GM18867 (cell line): ENCODE data around the gene TENM4.

Experiments
- ATAC-seq: cut with Tn5 transposase; IDR thresholded peaks from one replicate; pipeline ENCODE4 v1.9.1; 2021; ENCODE audit warnings: mild to moderate bottlenecking, moderate library complexity; ENCODE audit not compliant: unreplicated experiment

The TENM4 gene

GRCh38 chr11:79449040-79449439 is 8.2 kb upstream of the TENM4 start:
- no peak for ATAC-seq

DNA sequence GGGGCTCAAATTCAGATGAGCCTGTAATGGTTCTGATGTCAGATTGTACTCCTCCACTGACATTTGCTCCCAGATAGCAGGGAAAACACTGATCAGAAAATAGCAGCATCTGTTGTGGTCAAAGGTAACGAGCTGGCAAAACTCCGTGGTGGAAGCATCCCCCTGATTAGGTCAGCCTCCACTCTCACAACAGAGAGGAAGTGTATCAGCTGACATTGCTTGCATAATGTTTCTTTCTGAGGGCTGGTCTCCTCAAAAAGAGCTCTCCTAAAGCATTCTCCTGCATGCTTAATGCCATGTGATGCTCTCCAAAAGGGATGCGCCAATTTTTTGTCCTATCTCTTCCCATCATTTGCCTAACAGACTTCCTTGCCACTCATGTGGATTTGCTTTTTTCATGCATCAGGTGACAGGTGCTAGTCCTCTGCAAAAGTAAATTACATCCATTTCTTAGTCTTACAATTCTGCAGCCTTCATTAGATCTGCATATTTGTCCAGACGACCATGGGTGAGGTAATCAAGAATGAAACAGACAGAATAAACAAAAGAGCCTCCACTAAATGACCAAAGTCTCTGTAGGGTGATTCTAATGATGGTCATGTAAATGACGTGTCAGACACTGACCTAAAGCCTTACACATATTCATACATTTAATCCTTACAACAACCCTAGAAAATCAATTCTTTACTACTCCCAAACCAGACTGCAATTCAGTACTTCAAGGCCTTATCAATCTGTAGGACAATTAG is 6.4 kb upstream of the TENM4 start:
- ATAC-seq = no peak

DNA sequence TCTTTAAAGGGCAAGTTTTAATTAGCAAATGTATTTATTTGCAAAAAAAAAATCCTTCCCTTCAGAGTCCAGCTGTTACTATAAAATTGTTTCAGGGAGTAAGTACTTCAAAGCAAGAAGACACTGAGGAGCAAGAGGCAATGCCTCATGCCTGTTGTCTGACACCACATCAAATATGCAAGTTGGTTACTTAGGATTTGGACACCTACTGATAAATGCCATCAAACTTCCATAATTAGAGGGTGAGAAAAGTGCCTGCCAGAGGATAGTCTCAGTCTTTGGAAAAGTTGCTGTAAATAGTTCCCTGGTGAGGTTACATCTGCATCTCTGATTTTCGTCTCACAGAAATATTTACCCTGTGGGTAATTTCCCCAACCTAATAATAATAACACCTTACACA is 4.1 kb upstream of the TENM4 start:
- ATAC-seq = no peak

GRCh38 chr11:79441461-79441875 is 638 bp upstream of the TENM4 start:
- ATAC-seq = peak; percentile 9

- no peak for ATAC-seq
Measured at GRCh38 chr11:79439886-79440570, 802 bp downstream of the TENM4 start.

GRCh38 chr11:79439410-79439885 is 1.4 kb downstream of the TENM4 start:
- ATAC-seq = no peak

GRCh38 chr11:79438631-79439409 is 2.0 kb downstream of the TENM4 start:
- no peak for ATAC-seq

DNA sequence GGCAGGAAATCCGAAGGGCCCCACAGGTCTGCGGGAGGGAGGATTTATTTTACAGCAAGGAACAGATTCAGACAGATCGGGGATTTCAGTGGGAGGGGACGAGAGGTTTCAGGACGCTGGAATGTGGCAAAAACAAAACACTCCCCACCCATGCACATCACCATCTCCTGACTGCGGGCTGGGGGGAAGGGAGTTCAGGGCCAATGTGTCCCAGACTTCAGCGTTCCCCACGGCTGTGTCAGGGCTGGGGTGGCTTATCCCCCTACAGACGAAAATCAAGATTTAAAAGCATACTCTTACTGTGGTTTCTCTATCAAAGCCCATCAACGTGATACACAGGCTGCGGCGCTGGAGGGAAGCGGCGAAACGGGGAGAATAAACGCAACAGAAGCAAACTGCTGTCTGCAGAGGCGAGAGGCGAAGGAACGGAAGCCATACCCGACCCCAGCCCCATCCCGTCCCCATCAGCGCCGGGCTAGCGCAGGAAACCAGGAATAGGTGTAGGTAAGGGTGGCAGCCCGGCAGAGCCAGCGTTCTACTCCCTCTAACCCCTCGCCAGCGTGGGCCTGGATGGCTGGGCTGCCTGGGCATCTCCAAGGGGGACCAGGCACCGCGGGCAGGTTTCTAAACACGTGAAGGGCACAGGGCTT is 2.7 kb downstream of the TENM4 start:
- no peak for ATAC-seq

- no peak for ATAC-seq
Measured at GRCh38 chr11:79437278-79437980, 3.4 kb downstream of the TENM4 start.

DNA sequence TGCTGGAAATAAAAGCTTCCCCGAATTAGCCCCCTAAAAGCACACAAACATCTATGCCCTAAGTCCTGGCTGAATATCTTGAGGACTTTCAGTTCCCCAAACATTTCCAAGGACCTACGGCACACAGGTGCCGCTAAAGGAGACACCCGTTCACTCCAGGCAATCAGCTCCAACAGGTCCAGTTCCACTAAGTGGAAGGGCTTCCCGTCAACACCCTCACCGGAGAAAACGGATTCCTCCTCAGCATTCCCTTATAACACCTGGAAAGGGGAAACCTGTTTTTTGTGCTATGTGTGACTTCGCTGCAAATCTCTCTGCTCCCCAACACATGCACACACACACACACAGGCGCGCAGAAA is 3.9 kb downstream of the TENM4 start:
- no peak for ATAC-seq

GRCh38 chr11:79434283-79434682 is 6.5 kb downstream of the TENM4 start:
- no peak for ATAC-seq

- ATAC-seq = no peak
Measured at GRCh38 chr11:79432138-79432537, 8.7 kb downstream of the TENM4 start.

DNA sequence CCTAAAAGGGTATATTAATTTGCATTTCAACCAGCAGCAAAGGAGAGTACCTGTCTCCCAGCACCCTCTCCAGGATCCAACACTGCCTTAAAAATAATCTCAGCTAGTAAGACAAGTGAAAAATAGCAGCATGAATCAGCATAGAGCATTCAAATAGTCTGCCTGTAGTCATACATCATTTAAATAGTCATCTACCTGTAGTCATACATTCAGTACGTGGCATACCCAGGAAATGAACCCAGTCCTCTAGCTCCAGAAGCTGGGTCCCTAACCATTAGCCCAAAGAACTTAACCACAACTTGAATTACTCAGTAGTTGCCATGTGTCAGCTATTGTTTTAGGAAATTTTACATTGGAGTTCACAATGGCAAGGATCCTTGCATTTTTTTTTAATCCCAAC is 9.3 kb downstream of the TENM4 start:
- no peak for ATAC-seq

- ATAC-seq = no peak
Measured at GRCh38 chr11:79430280-79430679, 10.6 kb downstream of the TENM4 start.

DNA sequence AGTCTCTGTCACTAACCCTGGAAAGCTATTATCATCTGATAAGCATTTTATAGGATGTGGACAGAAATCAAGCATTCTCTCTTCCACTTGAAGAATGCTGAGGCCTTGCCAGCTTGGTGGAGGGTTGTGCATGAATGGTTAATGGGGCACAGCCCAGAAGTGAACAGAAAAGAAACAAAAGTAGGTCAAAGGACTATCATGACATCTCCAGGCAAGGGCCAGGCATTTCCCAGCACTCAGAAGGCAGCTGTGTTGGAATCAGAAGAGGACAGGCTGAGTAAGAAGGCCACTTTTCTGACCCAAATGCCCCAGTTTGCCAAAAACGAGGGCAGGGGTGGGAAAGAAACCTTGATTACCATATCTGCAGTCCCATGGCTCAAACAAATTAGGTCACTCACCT is 12.4 kb downstream of the TENM4 start:
- no peak for ATAC-seq

DNA sequence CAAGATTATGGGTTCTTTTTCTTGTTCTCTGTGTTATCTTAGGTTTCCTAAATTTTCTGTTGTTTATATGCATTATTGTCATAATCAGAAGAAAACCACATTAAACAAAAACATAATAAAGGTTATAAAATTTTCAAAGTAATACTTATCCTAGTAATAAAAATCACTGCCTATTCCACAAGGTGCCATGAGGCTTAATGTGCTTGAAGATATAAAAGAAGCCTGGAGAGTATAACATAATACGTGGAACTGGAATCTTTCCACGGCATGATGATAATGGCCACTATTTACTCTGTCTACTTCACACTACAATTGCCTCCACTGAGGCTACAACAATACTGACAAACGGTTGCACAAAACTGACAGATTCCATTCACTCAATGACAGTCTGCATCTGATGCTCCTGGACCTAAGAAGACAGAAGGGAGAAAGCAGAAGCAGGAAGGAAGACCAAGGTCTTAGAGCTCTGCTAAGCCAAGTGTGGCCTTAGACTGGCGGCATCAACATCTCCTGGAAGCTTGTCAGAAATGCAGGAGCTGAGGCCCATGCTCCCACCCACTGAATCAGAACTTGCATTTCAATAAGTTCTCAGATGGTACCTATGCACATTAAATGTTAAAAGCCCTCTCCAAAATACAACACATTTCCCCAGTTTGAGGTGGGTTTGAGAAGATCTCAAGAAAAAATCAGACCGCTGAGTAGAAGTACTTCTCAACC is 13.1 kb downstream of the TENM4 start:
- no peak for ATAC-seq

- no peak for ATAC-seq
Measured at GRCh38 chr11:79427126-79427525, 13.7 kb downstream of the TENM4 start.

GRCh38 chr11:79425463-79425862 is 15.4 kb downstream of the TENM4 start:
- no peak for ATAC-seq

DNA sequence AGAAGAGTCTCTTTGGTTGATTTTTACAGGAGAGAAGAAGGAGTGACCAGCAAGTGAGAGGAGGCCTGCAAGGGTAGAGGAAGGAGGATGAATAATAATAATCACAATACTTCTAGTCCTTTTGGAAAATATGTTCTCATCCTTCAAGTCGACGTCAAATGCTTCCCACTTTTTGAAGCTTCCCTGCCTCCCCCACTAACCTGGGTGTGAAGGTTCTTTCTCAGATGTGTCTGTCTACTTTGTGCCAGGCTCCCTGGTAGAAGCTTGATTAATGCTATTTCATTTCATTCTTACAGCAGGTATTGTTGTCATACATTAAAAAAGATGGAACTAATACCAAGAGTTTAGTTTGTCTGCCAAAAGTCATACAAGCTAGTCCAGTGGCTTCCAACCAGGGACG is 17.1 kb downstream of the TENM4 start:
- ATAC-seq = no peak

DNA sequence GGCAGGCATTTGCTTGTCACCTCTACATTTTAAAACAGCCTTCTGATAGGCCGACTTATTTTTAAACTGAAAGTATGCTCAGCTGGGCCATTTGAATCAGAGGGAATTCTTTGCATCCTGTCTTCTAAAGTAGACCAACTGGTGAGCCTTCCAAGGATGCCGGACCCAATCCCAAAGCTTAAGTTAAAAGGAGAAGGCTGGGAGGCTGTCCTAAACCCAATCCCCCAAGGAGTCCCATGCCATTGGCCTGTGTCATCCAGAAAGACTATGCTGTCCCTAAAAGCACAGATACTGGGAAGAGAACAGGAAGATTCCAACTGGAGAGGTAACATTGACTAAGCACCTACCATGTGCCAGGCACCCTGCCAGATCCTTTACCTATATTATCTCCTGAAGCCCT is 18.0 kb downstream of the TENM4 start:
- ATAC-seq = no peak
